A673 (cell line): ENCODE results near the gene ZNF592. TPM values are rescaled to one million over a fixed set of nuclear protein-coding genes. Genes with fewer than 3 reads are reported as not detected.

ENCODE experiments used
- BruUV-seq: library from RNA; stranded (reverse); fragments of 400-500 nt; replicated peaks from 2 replicates; lab custom pipeline; 2021; lab: Mats Ljungman, UMichigan
- CTCF ChIA-PET: fragments of 300-600 bp; sonication (Branson Sonifier 250); formaldehyde crosslinking; loops from one replicate; lab custom pipeline; 2022; ENCODE audit warnings: antibody characterized with exemption; lab: Charles Lee
- POLR2A ChIA-PET: fragments of 300-600 bp; sonication (Branson Sonifier 250); formaldehyde crosslinking; loops from one replicate; lab custom pipeline; 2022; ENCODE audit warnings: antibody characterized with exemption; ENCODE audit not compliant: low non-redundant PET; lab: Charles Lee
- DNase-seq: peaks from one replicate; pipeline ENCODE4 v3.0.0-alpha.2; 2015; ENCODE audit warnings: low spot score
- H3K27ac ChIP-seq: fragments of 200-600 bp; sonication (generic); 2 replicates; pipeline ENCODE4 v1.5.1; 2016; ENCODE audit warnings: mixed run types, low read depth, mild to moderate bottlenecking, mixed read lengths, antibody characterized with exemption, low read length; ENCODE audit not compliant: poor library complexity, severe bottlenecking
- H3K27me3 ChIP-seq: fragments of 200-600 bp; sonication (generic); replicated peaks from 2 replicates; pipeline ENCODE4 v1.6.1; 2017; ENCODE audit warnings: mixed run types, low read depth, mild to moderate bottlenecking, mixed read lengths, antibody characterized with exemption, low read length; ENCODE audit not compliant: insufficient read depth, poor library complexity
- H3K36me3 ChIP-seq: fragments of 200-600 bp; sonication (generic); 2 replicates; pipeline ENCODE4 v1.6.1; 2016; ENCODE audit warnings: mixed run types, mild to moderate bottlenecking, mixed read lengths, antibody characterized with exemption, low read length; ENCODE audit not compliant: insufficient read depth, poor library complexity, severe bottlenecking
- H3K4me1 ChIP-seq: fragments of 200-600 bp; sonication (generic); 2 replicates; pipeline ENCODE4 v1.6.1; 2017; ENCODE audit warnings: mixed run types, mild to moderate bottlenecking, mixed read lengths, antibody characterized with exemption, low read length; ENCODE audit not compliant: insufficient read depth, poor library complexity, severe bottlenecking
- H3K4me3 ChIP-seq: fragments of 200-600 bp; sonication (generic); 2 replicates; pipeline ENCODE4 v1.5.1; 2016; ENCODE audit warnings: low read depth, mixed run types, mild to moderate bottlenecking, mixed read lengths, low read length; ENCODE audit not compliant: poor library complexity, severe bottlenecking
- H3K9me3 ChIP-seq: fragments of 200-600 bp; sonication (generic); 2 replicates; pipeline ENCODE4 v1.6.1; 2016; ENCODE audit warnings: mixed run types, low read depth, mild to moderate bottlenecking, mixed read lengths, antibody characterized with exemption, low read length; ENCODE audit not compliant: poor library complexity, severe bottlenecking
- EZH2 ChIP-seq: fragments of 200-600 bp; sonication (generic); IDR thresholded peaks from 2 replicates; pipeline ENCODE4 v1.6.1; 2017; ENCODE audit warnings: borderline replicate concordance, low read depth, mild to moderate bottlenecking, mixed read lengths, antibody characterized with exemption, low read length; ENCODE audit not compliant: poor library complexity, severe bottlenecking
- intact Hi-C: fragments of 100-400 bp; cut with micrococcal nuclease; formaldehyde crosslinking; loops from one replicate; pipeline ENCODE4 v1.10.0; 2022; ENCODE audit not compliant: unreplicated experiment
- total RNA-seq: library from RNA; stranded (reverse); gene quantifications from 2 replicates; pipeline ENCODE4 v1.2.3, GENCODE V29; 2021
- TF ChIP-seq, protein P1 (sequence below): fragments of 300-800, 200-600 bp; sonication (generic); conservative IDR thresholded peaks from 2 replicates; pipeline ENCODE4 v1.5.1; 2017; ENCODE audit warnings: low read depth, mild to moderate bottlenecking, antibody characterized with exemption, low read length, moderate library complexity, mixed read lengths

Gene ZNF592
- total RNA-seq, 1 experiment from 2014 or later, result 37.2 TPM

DNA sequence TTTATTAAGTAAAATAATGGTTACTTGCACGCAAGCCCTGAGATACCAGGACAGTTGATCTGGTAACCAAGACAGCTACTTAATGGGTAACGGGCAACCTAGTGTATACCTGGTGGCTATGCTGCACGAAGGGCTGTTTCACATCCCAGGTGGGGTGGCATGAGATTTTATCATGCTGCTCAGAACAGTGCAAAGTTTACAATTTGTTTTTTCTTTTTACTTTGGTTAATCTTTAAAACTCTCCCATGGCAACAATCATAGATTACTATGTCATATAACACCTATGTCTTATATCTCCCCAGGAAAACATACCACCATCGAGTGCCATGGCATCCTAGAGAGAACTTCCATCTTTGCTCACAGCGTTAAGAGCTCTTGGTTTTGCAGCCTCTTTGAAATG is 103.8 kb downstream of the ZNF592 start:
- POLR2A ChIA-PET, result no interaction called here
- no TSS peak for BruUV-seq

GRCh38 chr15:84855136-84855535 is 106.7 kb downstream of the ZNF592 start:
- BruUV-seq, result no TSS peak
- POLR2A ChIA-PET, result no interaction called here
- intact Hi-C loops, result no loop called here
- no peaks in the 10 kb centered on the region for H3K9me3 ChIP-seq
- no peaks in the 10 kb centered on the region for H3K36me3 ChIP-seq
- CTCF ChIA-PET, result no interaction called here
- TF ChIP-seq, protein P1, sequence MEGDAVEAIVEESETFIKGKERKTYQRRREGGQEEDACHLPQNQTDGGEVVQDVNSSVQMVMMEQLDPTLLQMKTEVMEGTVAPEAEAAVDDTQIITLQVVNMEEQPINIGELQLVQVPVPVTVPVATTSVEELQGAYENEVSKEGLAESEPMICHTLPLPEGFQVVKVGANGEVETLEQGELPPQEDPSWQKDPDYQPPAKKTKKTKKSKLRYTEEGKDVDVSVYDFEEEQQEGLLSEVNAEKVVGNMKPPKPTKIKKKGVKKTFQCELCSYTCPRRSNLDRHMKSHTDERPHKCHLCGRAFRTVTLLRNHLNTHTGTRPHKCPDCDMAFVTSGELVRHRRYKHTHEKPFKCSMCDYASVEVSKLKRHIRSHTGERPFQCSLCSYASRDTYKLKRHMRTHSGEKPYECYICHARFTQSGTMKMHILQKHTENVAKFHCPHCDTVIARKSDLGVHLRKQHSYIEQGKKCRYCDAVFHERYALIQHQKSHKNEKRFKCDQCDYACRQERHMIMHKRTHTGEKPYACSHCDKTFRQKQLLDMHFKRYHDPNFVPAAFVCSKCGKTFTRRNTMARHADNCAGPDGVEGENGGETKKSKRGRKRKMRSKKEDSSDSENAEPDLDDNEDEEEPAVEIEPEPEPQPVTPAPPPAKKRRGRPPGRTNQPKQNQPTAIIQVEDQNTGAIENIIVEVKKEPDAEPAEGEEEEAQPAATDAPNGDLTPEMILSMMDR, result no peak
- no peak for TF ChIP-seq EZH2
- no peak overlapping the region for H3K27ac ChIP-seq
- H3K27me3 ChIP-seq, result no peaks in the 10 kb centered on the region
- no peaks in the 10 kb centered on the region for H3K4me1 ChIP-seq
- H3K4me3 ChIP-seq, result no peak overlapping the region
- DNase-seq, result no peak

More for the DNA sequence above, 103.8 kb downstream of the ZNF592 start:
- H3K4me1 ChIP-seq, result no peaks in the 10 kb centered on the region
- H3K36me3 ChIP-seq, result no peaks in the 10 kb centered on the region
- H3K9me3 ChIP-seq, result peaks cover 5% of the 10 kb centered on the region
- TF ChIP-seq, protein P1, result no peak
- no peak for TF ChIP-seq EZH2
- intact Hi-C loops, result no loop called here
- CTCF ChIA-PET, result no interaction called here
- DNase-seq, result no peak
- H3K4me3 ChIP-seq, result no peak overlapping the region
- H3K27ac ChIP-seq, result no peak overlapping the region
- no peaks in the 10 kb centered on the region for H3K27me3 ChIP-seq

DNA sequence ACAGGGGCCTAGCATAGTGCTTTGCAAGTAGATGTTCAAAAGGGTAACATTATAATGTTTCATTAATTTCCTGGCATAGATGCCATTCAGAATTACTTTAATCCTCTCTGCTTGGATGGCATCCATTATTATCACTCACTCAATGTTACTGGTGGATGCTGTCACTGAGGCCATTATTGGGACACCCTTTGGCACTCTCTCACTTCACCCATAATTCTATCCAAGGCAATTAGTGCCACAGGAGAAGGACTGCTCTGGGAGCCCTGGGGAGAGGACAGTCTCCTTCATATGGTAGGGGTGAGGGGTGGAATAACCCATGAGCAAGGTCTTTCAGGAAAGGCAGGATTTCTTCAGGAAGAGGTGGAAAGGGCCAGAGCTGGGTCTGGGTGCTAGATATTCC is 107.4 kb downstream of the ZNF592 start:
- Histone ChIP-seq H3K27me3 (no peaks in the 10 kb centered on the region), H3K4me3 (no peak overlapping the region), H3K36me3 (no peaks in the 10 kb centered on the region), H3K4me1 (no peaks in the 10 kb centered on the region), H3K27ac (no peak overlapping the region), H3K9me3 (no peaks in the 10 kb centered on the region)
- BruUV-seq, result no TSS peak
- DNase-seq, result no peak
- no peak for TF ChIP-seq EZH2
- TF ChIP-seq, protein P1, result no peak
- ChIA-PET CTCF (no interaction called here), POLR2A (no interaction called here)
- intact Hi-C loops, result no loop called here

Other genes starting within 250 kb of the ZNF592 start
- gene ZSCAN2, start 147.6 kb upstream of the ZNF592 start, total RNA-seq, result 15.2 and 22.0 TPM in 2 replicates
- gene WDR73, start 94.3 kb upstream of the ZNF592 start, total RNA-seq, result 42.4 and 43.6 TPM in 2 replicates
- 15.1 and 15.3 TPM in 2 replicates for gene NMB, start 90.4 kb upstream of the ZNF592 start, total RNA-seq
- 104 and 106 TPM in 2 replicates for gene SEC11A, start 32.5 kb upstream of the ZNF592 start, total RNA-seq
- gene ALPK3, start 68.8 kb downstream of the ZNF592 start, total RNA-seq, result 0.67 and 0.70 TPM in 2 replicates
- gene SLC28A1, start 136.1 kb downstream of the ZNF592 start, total RNA-seq, result not detected in 2 replicates
- gene PDE8A, start 233.3 kb downstream of the ZNF592 start, total RNA-seq, result 69.8 and 80.7 TPM in 2 replicates